Esophagus muscularis mucosa (tissue), 4 donors: ENCODE results near the gene TESMIN. TPM values are rescaled to one million over a fixed set of nuclear protein-coding genes. Genes with fewer than 3 reads are reported as not detected.

ENCODE experiments used
- DNase-seq: peaks from one replicate; pipeline ENCODE4 v3.0.0-alpha.2; 2017; ENCODE audit errors: extremely low spot score
- H3K27ac ChIP-seq, 4 donors: fragments of 200-600 bp; sonication (generic); replicated peaks in 1 of 4; 1 replicate in 3 of 4; 2 replicates in 1 of 4; pipeline ENCODE4 v1.5.1; 2016 to 2019; ENCODE audit warnings: mild to moderate bottlenecking in 1 of 4
- H3K27me3 ChIP-seq, 4 donors: fragments of 200-600 bp; sonication (generic); one replicate each; pipeline versions ENCODE4 v1.5.1 to v1.6.0; 2016 to 2019
- H3K36me3 ChIP-seq, 4 donors: fragments of 200-600 bp; sonication (generic); one replicate each; pipeline ENCODE4 v1.5.1; 2016 to 2019
- H3K4me1 ChIP-seq, 4 donors: fragments of 200-600 bp; sonication (generic); one replicate each; pipeline ENCODE4 v1.5.1; 2016 to 2019
- H3K4me3 ChIP-seq, 4 donors: fragments of 200-600 bp; sonication (generic); 1 replicate in 2 of 4; 2 replicates in 2 of 4; pipeline ENCODE4 v1.5.1; 2016 to 2019; ENCODE audit warnings: mild to moderate bottlenecking in 4 of 4, moderate library complexity in 1 of 4
- H3K9me3 ChIP-seq, 4 donors: fragments of 200-600 bp; sonication (generic); 1 replicate in 3 of 4; 2 replicates in 1 of 4; pipeline ENCODE4 v1.5.1; 2016 to 2019
- CTCF ChIP-seq, 3 experiments: fragments of 200-600 bp in 2 of 3; fragments of 450-650 bp in 1 of 3; sonication (generic) in 2 of 3; IDR thresholded peaks; one replicate each; pipeline ENCODE4 v1.5.1; 2017 to 2019; ENCODE audit warnings: antibody characterized with exemption in 3 of 3, mild to moderate bottlenecking in 2 of 3, moderate library complexity in 1 of 3
- EP300 ChIP-seq: sonication (generic); formaldehyde crosslinking; IDR thresholded peaks from one replicate; pipeline ENCODE4 v1.6.1; 2017; ENCODE audit warnings: antibody characterized with exemption
- POLR2A ChIP-seq: fragments of 450-650 bp; IDR thresholded peaks from one replicate; pipeline ENCODE4 v1.6.1; 2017; ENCODE audit warnings: antibody characterized with exemption, moderate library complexity, mild to moderate bottlenecking, low read depth
- POLR2AphosphoS5 ChIP-seq, 2 donors: sonication (generic); formaldehyde crosslinking; IDR thresholded peaks; one replicate each; pipeline ENCODE4 v1.6.1; 2017; ENCODE audit warnings: antibody characterized with exemption in 2 of 2
- WGBS: methylation state at CpG from one replicate; pipeline ENCODE4 v1.1.5; 2018; 5-methylcytosine and 5-hydroxymethylcytosine counted together
- intact Hi-C: fragments of 100-400 bp; cut with DNase I; formaldehyde crosslinking; loops from one replicate; pipeline ENCODE4 v1.15.1; 2023
- total RNA-seq, 4 donors: library from RNA; depleted of rRNA; stranded (reverse); fragments of >200 nt; gene quantifications; one replicate each; pipeline versions ENCODE4 v1.1.0 to v1.2.1, GENCODE V29; 2016

TESMIN gene
- total RNA-seq, 4 donors from 2014 or later = 0.78 to 2.5 (median 1.4) TPM

GRCh38 chr11:68711114-68711513, 40.2 kb downstream of the TESMIN start:
- no peaks in the 10 kb centered on the region for H3K36me3 ChIP-seq

GRCh38 chr11:68710409-68710808, 40.9 kb downstream of the TESMIN start:
- intact Hi-C loops = no loop called here

More at GRCh38 chr11:68711114-68711513, 40.2 kb downstream of the TESMIN start:
- intact Hi-C loops = no loop called here
- 95% methylated on average over 8 of the region's 8 CpGs for WGBS
- TF ChIP-seq CTCF (IDR thresholded peaks at IDR 0.05) (no peak), POLR2AphosphoS5 (IDR thresholded peaks at IDR 0.05) (no peak), EP300 (no peak), POLR2A (no peak)
- no peak for DNase-seq
- Histone ChIP-seq H3K4me3 (no peak overlapping the region), H3K9me3 (no peaks in the 10 kb centered on the region), H3K27me3 (peaks cover 0 to 23% (median 0%) of the 10 kb centered on the region in 4 donors), H3K4me1 (no peaks in the 10 kb centered on the region), H3K27ac (no peak overlapping the region)

GRCh38 chr11:68709062-68709461, 42.3 kb downstream of the TESMIN start:
- peaks cover 0 to 30% (median 0%) of the 10 kb centered on the region in 4 donors for H3K27me3 ChIP-seq
- TF ChIP-seq POLR2A = no peak
- no peak for TF ChIP-seq EP300
- TF ChIP-seq CTCF (IDR thresholded peaks at IDR 0.05) = no peak
- no peak for TF ChIP-seq POLR2AphosphoS5 (IDR thresholded peaks at IDR 0.05)
- intact Hi-C loops = no loop called here
- DNase-seq = no peak
- WGBS = 80% methylated on average over 12 of the region's 12 CpGs
- H3K4me1 ChIP-seq = peaks cover 0 to 8% (median 6%) of the 10 kb centered on the region in 4 donors
- H3K27ac ChIP-seq = no peak overlapping the region
- H3K36me3 ChIP-seq = no peaks in the 10 kb centered on the region
- no peaks in the 10 kb centered on the region for H3K9me3 ChIP-seq
- no peak overlapping the region for H3K4me3 ChIP-seq

More at GRCh38 chr11:68710409-68710808, 40.9 kb downstream of the TESMIN start:
- Histone ChIP-seq H3K4me1 (peaks cover 0 to under 1% (median under 1%) of the 10 kb centered on the region in 4 donors), H3K36me3 (no peaks in the 10 kb centered on the region), H3K4me3 (no peak overlapping the region), H3K27me3 (peaks cover 0 to 28% (median 0%) of the 10 kb centered on the region in 4 donors), H3K9me3 (no peaks in the 10 kb centered on the region), H3K27ac (no peak overlapping the region)
- no peak for DNase-seq
- no peak for TF ChIP-seq EP300
- no peak for TF ChIP-seq POLR2A
- no peak for TF ChIP-seq POLR2AphosphoS5 (IDR thresholded peaks at IDR 0.05)
- no peak for TF ChIP-seq CTCF (IDR thresholded peaks at IDR 0.05)
- 85% methylated on average over 11 of the region's 11 CpGs for WGBS

GRCh38 chr11:68707527-68707926, 43.8 kb downstream of the TESMIN start:
- H3K4me1 ChIP-seq = peaks cover 0 to 8% (median 6%) of the 10 kb centered on the region in 4 donors
- no peak overlapping the region for H3K27ac ChIP-seq
- 88% methylated on average over 7 of the region's 7 CpGs for WGBS
- H3K36me3 ChIP-seq = no peaks in the 10 kb centered on the region
- peaks cover 0 to 38% (median 0%) of the 10 kb centered on the region in 4 donors for H3K27me3 ChIP-seq
- H3K4me3 ChIP-seq = no peak overlapping the region
- TF ChIP-seq CTCF (IDR thresholded peaks at IDR 0.05) (no peak), EP300 (no peak), POLR2A (no peak), POLR2AphosphoS5 (IDR thresholded peaks at IDR 0.05) (no peak)
- intact Hi-C loops = no loop called here
- DNase-seq = no peak
- no peaks in the 10 kb centered on the region for H3K9me3 ChIP-seq

GRCh38 chr11:68704887-68705286, 46.4 kb downstream of the TESMIN start:
- intact Hi-C loops = no loop called here
- peaks cover 0 to 8% (median 6%) of the 10 kb centered on the region in 4 donors for H3K4me1 ChIP-seq
- no peak overlapping the region for H3K27ac ChIP-seq
- TF ChIP-seq EP300 (no peak), CTCF (IDR thresholded peaks at IDR 0.05) (no peak), POLR2A (no peak), POLR2AphosphoS5 (IDR thresholded peaks at IDR 0.05) (no peak)
- no peak overlapping the region for H3K4me3 ChIP-seq
- H3K9me3 ChIP-seq = no peaks in the 10 kb centered on the region
- no peak for DNase-seq
- peaks cover 0 to 40% (median 0%) of the 10 kb centered on the region in 4 donors for H3K27me3 ChIP-seq
- H3K36me3 ChIP-seq = no peaks in the 10 kb centered on the region
- 33% methylated on average over 16 of the region's 16 CpGs for WGBS
